ENCODE data around the gene ATP9B.
"Not testable (repeated sequence)": the region's sequence is repeated elsewhere in the genome, so short reads cannot be mapped to it uniquely, and the experiment has no call there.

ATP9B gene

DNA sequence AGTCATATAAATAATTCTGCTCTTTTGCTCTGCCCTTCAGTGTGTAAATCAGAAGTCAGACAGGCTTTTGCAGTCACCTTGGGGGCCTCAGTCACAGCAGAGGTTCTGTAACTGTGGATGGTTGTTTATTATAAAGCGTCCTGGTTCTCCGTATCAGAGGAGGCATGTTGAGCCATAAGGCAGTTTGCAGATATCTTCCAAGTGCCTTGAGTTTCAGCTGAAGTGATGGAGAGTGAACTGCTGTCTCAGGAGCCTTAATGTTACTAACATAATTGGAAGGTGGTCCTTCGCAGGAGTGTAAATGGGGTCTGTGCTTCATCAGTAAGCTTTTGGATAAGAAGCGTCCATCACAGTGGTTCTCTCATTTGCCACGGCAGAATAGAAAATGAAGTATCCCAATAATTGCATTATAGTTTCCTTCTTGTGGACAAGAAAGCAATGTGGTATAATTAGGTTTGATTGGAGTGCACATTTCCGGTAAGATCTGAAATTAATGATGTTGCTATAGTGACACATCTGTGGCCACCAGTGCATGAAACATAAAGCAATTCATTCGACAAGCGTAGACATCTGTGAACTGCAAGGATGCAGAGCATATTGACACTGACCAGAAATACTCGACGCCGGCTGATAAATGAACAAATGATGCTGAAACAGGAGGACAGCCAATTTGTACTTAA, 214.1 kb downstream of the ATP9B start:
- Histone ChIP-seq H3K79me2 (ENCODE audit: control insufficient read depth, insufficient read depth, low read length, unreplicated experiment) (no peaks in the 10 kb centered on the region), H3K4me3 (ENCODE audit: low read depth, low read length) (no peak overlapping the region), H2AFZ (ENCODE audit: low read length, unreplicated experiment) (no peak overlapping the region), H3K27me3 (ENCODE audit: insufficient read depth, low read length) (no peaks in the 10 kb centered on the region), H3K4me1 (ENCODE audit: control insufficient read depth, insufficient read depth, low read length, unreplicated experiment) (no peaks in the 10 kb centered on the region), H3K36me3 (ENCODE audit: insufficient read depth, low read length) (no peaks in the 10 kb centered on the region), H3K27ac (ENCODE audit: low read depth, low read length) (no peak overlapping the region)

DNA sequence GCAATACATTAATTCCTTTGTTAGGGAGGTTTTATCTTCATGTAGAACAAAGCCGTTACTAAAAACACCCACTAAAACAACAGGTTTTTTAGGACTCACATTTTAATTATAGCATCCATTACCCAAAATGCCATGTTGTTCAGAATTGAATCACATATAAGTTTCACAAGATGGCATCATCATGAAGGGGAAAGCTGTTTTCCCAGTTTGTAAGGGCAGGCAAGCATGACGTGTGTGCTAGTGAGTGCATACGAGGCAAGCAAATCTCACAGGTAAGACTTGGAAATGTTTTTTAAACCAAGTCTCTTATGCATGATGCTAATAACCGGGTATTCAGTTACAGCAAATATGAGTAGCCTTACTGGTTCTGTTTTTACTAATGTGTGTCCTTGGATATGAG, 214.7 kb downstream of the ATP9B start:
- H3K27ac ChIP-seq (ENCODE audit: low read depth, low read length): no peak overlapping the region
- no peak overlapping the region for H3K4me3 ChIP-seq (ENCODE audit: low read depth, low read length)
- no peaks in the 10 kb centered on the region for H3K79me2 ChIP-seq (ENCODE audit: control insufficient read depth, insufficient read depth, low read length, unreplicated experiment)
- H3K4me1 ChIP-seq (ENCODE audit: control insufficient read depth, insufficient read depth, low read length, unreplicated experiment): no peaks in the 10 kb centered on the region
- no peaks in the 10 kb centered on the region for H3K27me3 ChIP-seq (ENCODE audit: insufficient read depth, low read length)
- H3K36me3 ChIP-seq (ENCODE audit: insufficient read depth, low read length): no peaks in the 10 kb centered on the region
- no peak overlapping the region for H2AFZ ChIP-seq (ENCODE audit: low read length, unreplicated experiment)

DNA sequence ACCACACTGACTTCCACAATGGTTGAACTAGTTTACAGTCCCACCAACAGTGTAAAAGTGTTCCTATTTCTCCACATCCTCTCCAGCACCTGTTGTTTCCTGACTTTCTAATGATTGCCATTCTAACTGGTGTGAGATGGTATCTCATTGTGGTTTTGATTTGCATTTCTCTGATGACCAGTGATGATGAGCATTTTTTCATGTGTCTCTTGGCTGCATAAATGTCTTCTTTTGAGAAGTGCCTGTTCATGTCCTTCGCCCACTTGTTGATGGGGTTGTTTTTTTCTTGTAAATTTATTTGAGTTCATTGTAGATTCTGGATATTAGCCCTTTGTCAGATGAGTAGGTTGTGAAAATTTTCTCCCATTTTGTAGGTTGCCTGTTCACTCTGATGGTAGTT, 216.0 kb downstream of the ATP9B start:
- not testable (repeated sequence) for H3K79me2 ChIP-seq (ENCODE audit: control insufficient read depth, insufficient read depth, low read length, unreplicated experiment); H3K4me1 ChIP-seq (ENCODE audit: control insufficient read depth, insufficient read depth, low read length, unreplicated experiment); H3K27me3 ChIP-seq (ENCODE audit: insufficient read depth, low read length); H3K27ac ChIP-seq (ENCODE audit: low read depth, low read length); H3K36me3 ChIP-seq (ENCODE audit: insufficient read depth, low read length); H2AFZ ChIP-seq (ENCODE audit: low read length, unreplicated experiment); H3K4me3 ChIP-seq (ENCODE audit: low read depth, low read length)

DNA sequence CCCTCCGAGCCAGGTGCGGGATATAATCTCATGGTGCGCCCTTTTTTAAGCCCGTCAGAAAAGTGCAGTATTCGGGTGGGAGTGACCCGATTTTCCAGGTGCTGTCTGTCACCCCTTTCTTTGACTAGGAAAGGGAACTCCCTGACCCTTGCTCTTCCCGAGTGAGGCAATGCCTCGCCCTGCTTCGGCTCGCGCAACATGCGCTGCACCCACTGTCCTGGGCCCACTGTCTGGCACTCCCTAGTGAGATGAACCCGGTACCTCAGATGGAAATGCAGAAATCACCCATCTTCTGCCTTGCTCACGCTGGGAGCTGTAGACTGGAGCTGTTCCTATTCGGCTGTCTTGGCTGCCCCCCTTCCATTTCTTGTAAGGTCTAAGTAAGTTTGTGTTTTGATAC, 221.2 kb downstream of the ATP9B start:
- H3K27me3 ChIP-seq (ENCODE audit: insufficient read depth, low read length); H3K4me1 ChIP-seq (ENCODE audit: control insufficient read depth, insufficient read depth, low read length, unreplicated experiment); H2AFZ ChIP-seq (ENCODE audit: low read length, unreplicated experiment); H3K4me3 ChIP-seq (ENCODE audit: low read depth, low read length); H3K79me2 ChIP-seq (ENCODE audit: control insufficient read depth, insufficient read depth, low read length, unreplicated experiment); H3K27ac ChIP-seq (ENCODE audit: low read depth, low read length); H3K36me3 ChIP-seq (ENCODE audit: insufficient read depth, low read length): not testable (repeated sequence)

DNA sequence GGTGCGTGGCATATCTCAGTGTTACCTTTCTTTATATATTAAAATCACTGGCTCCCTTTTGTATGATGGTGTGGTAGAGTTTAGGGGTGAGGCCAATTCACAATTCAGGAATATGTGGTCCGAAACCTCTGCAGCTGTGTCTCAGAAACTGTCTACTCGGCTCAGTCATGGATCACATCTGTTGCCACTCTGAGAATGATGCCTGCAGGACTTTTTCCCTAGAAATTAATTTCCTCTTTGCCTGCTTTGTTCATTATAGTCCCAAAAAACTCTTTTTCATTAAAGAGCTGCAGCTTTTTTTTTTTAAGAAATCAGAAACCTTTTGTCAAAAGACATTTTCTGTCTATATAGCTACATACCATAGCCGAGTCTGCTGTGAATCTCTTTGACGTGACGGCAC, 221.7 kb downstream of the ATP9B start:
- Histone ChIP-seq H3K4me1 (ENCODE audit: control insufficient read depth, insufficient read depth, low read length, unreplicated experiment) (no peaks in the 10 kb centered on the region), H3K79me2 (ENCODE audit: control insufficient read depth, insufficient read depth, low read length, unreplicated experiment) (no peaks in the 10 kb centered on the region), H3K27ac (ENCODE audit: low read depth, low read length) (no peak overlapping the region), H2AFZ (ENCODE audit: low read length, unreplicated experiment) (no peak overlapping the region), H3K27me3 (ENCODE audit: insufficient read depth, low read length) (no peaks in the 10 kb centered on the region), H3K36me3 (ENCODE audit: insufficient read depth, low read length) (no peaks in the 10 kb centered on the region), H3K4me3 (ENCODE audit: low read depth, low read length) (no peak overlapping the region)

DNA sequence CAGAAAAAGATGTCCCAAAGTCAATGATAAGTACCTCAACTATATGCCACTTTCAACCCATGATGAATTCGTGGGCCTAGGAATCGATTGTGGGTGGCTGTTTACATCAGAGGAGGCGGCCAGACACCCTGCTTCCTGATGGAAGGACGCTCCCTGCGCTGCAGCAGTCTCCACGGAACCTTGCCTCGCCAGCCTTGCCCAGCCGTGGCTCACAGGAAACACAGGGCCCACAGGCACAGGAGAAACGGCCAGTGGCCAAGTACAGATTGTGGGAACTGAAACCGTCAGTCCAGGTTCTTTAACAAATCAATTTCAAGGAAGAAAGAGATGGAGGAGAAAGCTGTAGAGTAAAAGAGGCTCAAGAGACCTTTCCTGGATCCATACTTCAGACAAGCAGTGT, 225.0 kb downstream of the ATP9B start:
- H3K27me3 ChIP-seq (ENCODE audit: insufficient read depth, low read length): no peaks in the 10 kb centered on the region
- no peaks in the 10 kb centered on the region for H3K79me2 ChIP-seq (ENCODE audit: control insufficient read depth, insufficient read depth, low read length, unreplicated experiment)
- H3K4me1 ChIP-seq (ENCODE audit: control insufficient read depth, insufficient read depth, low read length, unreplicated experiment): no peaks in the 10 kb centered on the region
- H3K36me3 ChIP-seq (ENCODE audit: insufficient read depth, low read length): no peaks in the 10 kb centered on the region
- no peak overlapping the region for H3K4me3 ChIP-seq (ENCODE audit: low read depth, low read length)
- H3K27ac ChIP-seq (ENCODE audit: low read depth, low read length): no peak overlapping the region
- no peak overlapping the region for H2AFZ ChIP-seq (ENCODE audit: low read length, unreplicated experiment)

DNA sequence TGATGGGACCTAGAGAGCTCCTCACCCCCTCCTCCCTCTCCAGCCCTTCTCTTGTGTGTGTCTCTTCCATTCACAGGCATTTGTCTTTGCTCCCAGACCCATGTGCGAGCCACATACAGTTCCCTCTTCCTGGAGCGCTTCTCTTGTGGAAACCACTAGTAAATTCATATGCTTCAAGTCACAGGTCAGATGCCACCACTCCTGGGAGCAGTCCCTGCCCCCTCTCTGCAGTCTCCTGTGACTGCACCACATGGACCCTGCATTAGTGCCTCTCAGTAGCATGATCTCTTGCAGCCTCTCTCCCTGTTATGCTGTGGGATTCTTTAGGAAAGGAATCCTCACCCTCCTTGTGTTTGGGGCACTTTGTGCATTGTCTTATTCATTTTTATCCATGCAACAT, 230.1 kb downstream of the ATP9B start:
- Histone ChIP-seq H3K27me3 (ENCODE audit: insufficient read depth, low read length) (no peaks in the 10 kb centered on the region), H3K4me3 (ENCODE audit: low read depth, low read length) (no peak overlapping the region), H3K4me1 (ENCODE audit: control insufficient read depth, insufficient read depth, low read length, unreplicated experiment) (no peaks in the 10 kb centered on the region), H2AFZ (ENCODE audit: low read length, unreplicated experiment) (no peak overlapping the region), H3K27ac (ENCODE audit: low read depth, low read length) (no peak overlapping the region), H3K79me2 (ENCODE audit: control insufficient read depth, insufficient read depth, low read length, unreplicated experiment) (no peaks in the 10 kb centered on the region), H3K36me3 (ENCODE audit: insufficient read depth, low read length) (no peaks in the 10 kb centered on the region)

DNA sequence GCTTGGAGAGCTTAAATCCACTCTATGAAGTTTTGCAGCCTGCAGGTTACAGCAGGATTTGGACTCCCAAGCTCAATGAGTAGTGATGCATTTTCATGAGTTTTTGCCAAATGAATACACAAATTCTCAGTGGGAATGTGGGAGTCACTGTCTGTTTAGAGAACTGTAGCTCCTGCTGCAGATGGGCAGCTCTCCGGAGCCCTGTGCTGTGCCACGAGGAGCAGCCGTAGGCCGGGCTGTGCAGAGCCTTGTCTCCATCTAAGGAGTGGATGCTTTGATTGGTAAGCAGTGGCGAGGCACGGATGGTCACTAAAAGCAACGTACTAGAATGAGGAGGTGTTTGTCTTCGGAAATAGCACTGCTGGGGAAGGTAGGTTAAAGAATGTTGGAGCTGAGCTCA, 230.5 kb downstream of the ATP9B start:
- no peaks in the 10 kb centered on the region for H3K36me3 ChIP-seq (ENCODE audit: insufficient read depth, low read length)
- no peaks in the 10 kb centered on the region for H3K4me1 ChIP-seq (ENCODE audit: control insufficient read depth, insufficient read depth, low read length, unreplicated experiment)
- H3K27me3 ChIP-seq (ENCODE audit: insufficient read depth, low read length): no peaks in the 10 kb centered on the region
- no peak overlapping the region for H3K27ac ChIP-seq (ENCODE audit: low read depth, low read length)
- H3K79me2 ChIP-seq (ENCODE audit: control insufficient read depth, insufficient read depth, low read length, unreplicated experiment): no peaks in the 10 kb centered on the region
- H2AFZ ChIP-seq (ENCODE audit: low read length, unreplicated experiment): no peak overlapping the region
- H3K4me3 ChIP-seq (ENCODE audit: low read depth, low read length): no peak overlapping the region

DNA sequence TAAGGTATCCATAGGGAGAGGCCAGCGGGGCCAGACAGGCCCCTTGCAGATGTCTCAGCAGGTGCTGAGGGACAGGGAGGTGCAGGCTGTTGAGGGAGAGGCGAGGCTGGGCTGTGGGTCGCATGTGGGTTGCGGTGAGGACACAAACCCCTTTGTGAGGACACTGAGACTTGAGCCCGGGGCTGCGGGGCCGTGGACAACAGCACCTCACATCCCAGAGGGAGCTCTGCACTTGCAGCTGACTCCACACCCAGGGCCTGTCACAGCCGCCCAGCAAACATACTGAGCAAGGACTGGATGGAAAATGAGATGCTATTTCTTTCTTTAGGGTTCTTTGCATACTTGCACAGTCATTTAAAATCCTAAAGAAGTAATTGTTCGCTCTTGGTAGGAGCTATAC, 231.2 kb downstream of the ATP9B start:
- Histone ChIP-seq H3K27ac (ENCODE audit: low read depth, low read length) (no peak overlapping the region), H3K79me2 (ENCODE audit: control insufficient read depth, insufficient read depth, low read length, unreplicated experiment) (no peaks in the 10 kb centered on the region), H3K4me1 (ENCODE audit: control insufficient read depth, insufficient read depth, low read length, unreplicated experiment) (no peaks in the 10 kb centered on the region)

DNA sequence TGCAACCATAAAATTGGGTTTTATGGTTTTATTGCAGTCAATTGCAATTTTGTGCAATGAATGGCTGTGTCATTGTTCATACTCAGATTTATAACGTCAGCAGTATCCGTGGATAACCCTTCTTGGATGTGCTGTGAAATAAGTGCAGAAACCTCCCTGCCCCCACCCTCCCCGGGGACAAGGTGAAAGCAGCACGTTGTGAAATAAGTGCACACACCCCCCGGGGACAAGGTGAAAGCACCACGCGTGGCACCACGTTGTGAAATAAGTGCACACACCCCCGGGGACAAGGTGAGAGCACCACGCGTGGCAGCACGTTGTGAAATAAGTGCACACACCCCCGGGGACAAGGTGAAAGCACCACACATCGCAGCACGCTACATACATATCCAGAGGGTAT, 232.9 kb downstream of the ATP9B start:
- Histone ChIP-seq H3K36me3 (ENCODE audit: insufficient read depth, low read length) (peaks cover under 1% of the 10 kb centered on the region), H2AFZ (ENCODE audit: low read length, unreplicated experiment) (no peak overlapping the region), H3K79me2 (ENCODE audit: control insufficient read depth, insufficient read depth, low read length, unreplicated experiment) (no peaks in the 10 kb centered on the region), H3K4me3 (ENCODE audit: low read depth, low read length) (no peak overlapping the region), H3K27ac (ENCODE audit: low read depth, low read length) (no peak overlapping the region), H3K4me1 (ENCODE audit: control insufficient read depth, insufficient read depth, low read length, unreplicated experiment) (no peaks in the 10 kb centered on the region), H3K27me3 (ENCODE audit: insufficient read depth, low read length) (no peaks in the 10 kb centered on the region)

More for the DNA sequence above, 231.2 kb downstream of the ATP9B start:
- no peak overlapping the region for H3K4me3 ChIP-seq (ENCODE audit: low read depth, low read length)
- H3K27me3 ChIP-seq (ENCODE audit: insufficient read depth, low read length): no peaks in the 10 kb centered on the region
- H2AFZ ChIP-seq (ENCODE audit: low read length, unreplicated experiment): no peak overlapping the region
- H3K36me3 ChIP-seq (ENCODE audit: insufficient read depth, low read length): no peaks in the 10 kb centered on the region

DNA sequence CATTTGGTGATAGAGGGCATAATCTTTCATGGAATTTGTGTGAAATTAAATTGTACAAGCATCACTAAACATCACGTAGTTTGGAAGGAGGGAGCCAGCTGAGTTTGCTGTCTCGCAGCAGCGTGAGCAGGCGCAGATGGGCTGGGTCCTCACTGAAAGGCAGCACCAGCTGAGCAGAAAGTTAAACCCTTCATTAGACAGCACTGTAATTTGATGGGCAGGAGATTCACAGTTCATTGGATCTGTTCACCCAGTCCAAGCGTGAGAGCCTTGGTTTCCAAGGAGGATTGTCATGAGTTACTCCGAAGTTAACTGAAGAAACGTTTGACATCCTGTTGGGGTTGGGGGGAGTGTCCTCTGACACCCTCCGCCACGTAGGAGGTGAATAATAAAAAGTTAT, 236.7 kb downstream of the ATP9B start:
- Histone ChIP-seq H3K79me2 (ENCODE audit: control insufficient read depth, insufficient read depth, low read length, unreplicated experiment) (no peaks in the 10 kb centered on the region), H3K4me1 (ENCODE audit: control insufficient read depth, insufficient read depth, low read length, unreplicated experiment) (no peaks in the 10 kb centered on the region), H3K36me3 (ENCODE audit: insufficient read depth, low read length) (peaks cover 4% of the 10 kb centered on the region), H3K27ac (ENCODE audit: low read depth, low read length) (no peak overlapping the region), H2AFZ (ENCODE audit: low read length, unreplicated experiment) (no peak overlapping the region), H3K4me3 (ENCODE audit: low read depth, low read length) (no peak overlapping the region), H3K27me3 (ENCODE audit: insufficient read depth, low read length) (no peaks in the 10 kb centered on the region)

All from ACC112 (cell line).